Transverse colon (tissue), 4 donors: ENCODE measurements around the gene NTF3. TPM values are rescaled to one million over a fixed set of nuclear protein-coding genes. Genes with fewer than 3 reads are reported as not detected.

Experiments used
- DNase-seq: peaks from one replicate; pipeline ENCODE4 v3.0.0-alpha.2; 2019
- H3K27ac ChIP-seq, 4 donors: fragments of 200-600 bp; sonication (generic); 2 replicates each; pipeline ENCODE4 v1.5.1; 2016 to 2018; ENCODE audit warnings: inconsistent platforms in 4 of 4
- H3K27me3 ChIP-seq: fragments of 200-600 bp; sonication (generic); 2 replicates; pipeline ENCODE4 v1.5.1; 2017; ENCODE audit warnings: inconsistent platforms
- H3K36me3 ChIP-seq, 4 donors: fragments of 200-600 bp; sonication (generic); 2 replicates each; pipeline ENCODE4 v1.5.1; 2017 to 2019; ENCODE audit warnings: inconsistent platforms in 4 of 4
- H3K4me1 ChIP-seq, 4 donors: fragments of 200-600 bp; sonication (generic); 2 replicates each; pipeline ENCODE4 v1.5.1; 2017 to 2020; ENCODE audit warnings: inconsistent platforms in 4 of 4
- H3K4me3 ChIP-seq, 4 donors: fragments of 200-600 bp; sonication (generic); 1 replicate in 1 of 4; 2 replicates in 3 of 4; pipeline versions ENCODE4 v1.5.1 to v1.6.1; 2017 to 2019; ENCODE audit warnings: inconsistent platforms in 4 of 4
- H3K9me3 ChIP-seq, 2 donors: fragments of 200-600 bp; sonication (generic); 2 replicates each; pipeline ENCODE4 v1.5.1; 2017 to 2019; ENCODE audit warnings: inconsistent platforms in 2 of 2
- EP300 ChIP-seq: sonication (generic); formaldehyde crosslinking; IDR thresholded peaks from one replicate; pipeline ENCODE4 v1.6.1; 2017; ENCODE audit warnings: antibody characterized with exemption, low read depth
- POLR2A ChIP-seq: fragments of 450-650 bp; IDR thresholded peaks from one replicate; pipeline ENCODE4 v1.6.1; 2016; ENCODE audit warnings: antibody characterized with exemption, mild to moderate bottlenecking, moderate library complexity
- POLR2AphosphoS5 ChIP-seq, 3 donors: sonication (generic); formaldehyde crosslinking; IDR thresholded peaks; one replicate each; pipeline ENCODE4 v1.6.1; 2016; ENCODE audit warnings: antibody characterized with exemption in 3 of 3
- WGBS, 2 donors: methylation state at CpG; one replicate each; pipeline ENCODE4 v1.1.5; 2018; ENCODE audit warnings: low coverage in 1 of 2; 5-methylcytosine and 5-hydroxymethylcytosine counted together
- in situ Hi-C, 4 donors: fragments of 200-750 bp; cut with MboI; loops; one replicate each; pipeline versions ENCODE4 v1.15.0 to v1.15.1; 2017; ENCODE audit warnings: low sequenced_read_pairs in 3 of 4, low pct_ligation_motif_present in 1 of 4, low pct_unique_long_range_greater_than_20kb in 1 of 4
- intact Hi-C: fragments of 100-400 bp; cut with DNase I; formaldehyde crosslinking; loops from one replicate; pipeline ENCODE4 v1.15.1; 2023; ENCODE audit warnings: low total_unique reads
- total RNA-seq, 4 donors: library from RNA; depleted of rRNA; stranded (reverse); fragments of >200 nt; gene quantifications; one replicate each; pipeline ENCODE4 v1.1.0, GENCODE V29; 2016
- TF ChIP-seq, protein P1 (sequence below), 5 experiments: fragments of 200-600 bp in 3 of 5; fragments of 450-650 bp in 2 of 5; sonication (generic) in 3 of 5; IDR thresholded peaks; 1 replicate in 2 of 5; 2 replicates in 3 of 5; pipeline ENCODE4 v1.5.1; 2016 to 2017; ENCODE audit warnings: antibody characterized with exemption in 5 of 5, inconsistent platforms in 3 of 5, mild to moderate bottlenecking in 2 of 5, moderate library complexity in 1 of 5

NTF3 gene
- total RNA-seq, 4 donors from 2014 or later, result 0.68 TPM; not detected in 3

- WGBS, 2 donors, result 74 to 81% methylated on average over 6 to 14 of the region's 14 CpGs
- Histone ChIP-seq H3K36me3 (no peaks in the 10 kb centered on the region), H3K27ac (peak overlapping the region in 1 of 4 donors; percentile 30), H3K4me3 (no peak overlapping the region), H3K27me3 (no peaks in the 10 kb centered on the region), H3K4me1 (peaks cover 0 to 5% (median 0%) of the 10 kb centered on the region in 4 donors), H3K9me3 (no peaks in the 10 kb centered on the region)
- in situ Hi-C loops, result no loop called here
- TF ChIP-seq EP300 (no peak), POLR2AphosphoS5 (IDR thresholded peaks at IDR 0.05) (no peak), POLR2A (no peak)
- TF ChIP-seq, protein P1, sequence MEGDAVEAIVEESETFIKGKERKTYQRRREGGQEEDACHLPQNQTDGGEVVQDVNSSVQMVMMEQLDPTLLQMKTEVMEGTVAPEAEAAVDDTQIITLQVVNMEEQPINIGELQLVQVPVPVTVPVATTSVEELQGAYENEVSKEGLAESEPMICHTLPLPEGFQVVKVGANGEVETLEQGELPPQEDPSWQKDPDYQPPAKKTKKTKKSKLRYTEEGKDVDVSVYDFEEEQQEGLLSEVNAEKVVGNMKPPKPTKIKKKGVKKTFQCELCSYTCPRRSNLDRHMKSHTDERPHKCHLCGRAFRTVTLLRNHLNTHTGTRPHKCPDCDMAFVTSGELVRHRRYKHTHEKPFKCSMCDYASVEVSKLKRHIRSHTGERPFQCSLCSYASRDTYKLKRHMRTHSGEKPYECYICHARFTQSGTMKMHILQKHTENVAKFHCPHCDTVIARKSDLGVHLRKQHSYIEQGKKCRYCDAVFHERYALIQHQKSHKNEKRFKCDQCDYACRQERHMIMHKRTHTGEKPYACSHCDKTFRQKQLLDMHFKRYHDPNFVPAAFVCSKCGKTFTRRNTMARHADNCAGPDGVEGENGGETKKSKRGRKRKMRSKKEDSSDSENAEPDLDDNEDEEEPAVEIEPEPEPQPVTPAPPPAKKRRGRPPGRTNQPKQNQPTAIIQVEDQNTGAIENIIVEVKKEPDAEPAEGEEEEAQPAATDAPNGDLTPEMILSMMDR (IDR thresholded peaks at IDR 0.05), result no peak
- no peak for DNase-seq
- intact Hi-C loops, result no loop called here
Measured at GRCh38 chr12:5489760-5490406, 58.0 kb downstream of the NTF3 start.

- H3K36me3 ChIP-seq, result no peaks in the 10 kb centered on the region
- in situ Hi-C loops, result no loop called here
- TF ChIP-seq POLR2AphosphoS5 (IDR thresholded peaks at IDR 0.05) (no peak), EP300 (no peak), POLR2A (no peak)
- TF ChIP-seq, protein P1 (IDR thresholded peaks at IDR 0.05), result no peak
- intact Hi-C loops, result no loop called here
- 65 to 77% methylated on average over 2 to 4 of the region's 4 CpGs for WGBS, 2 donors
- peaks cover 10 to 19% (median 18%) of the 10 kb centered on the region in 4 donors for H3K4me1 ChIP-seq
- H3K9me3 ChIP-seq, result no peaks in the 10 kb centered on the region
- no peak overlapping the region for H3K27ac ChIP-seq
- no peaks in the 10 kb centered on the region for H3K27me3 ChIP-seq
- no peak for DNase-seq
- H3K4me3 ChIP-seq, result no peak overlapping the region
Measured at GRCh38 chr12:5492562-5492961, 60.7 kb downstream of the NTF3 start.

DNA sequence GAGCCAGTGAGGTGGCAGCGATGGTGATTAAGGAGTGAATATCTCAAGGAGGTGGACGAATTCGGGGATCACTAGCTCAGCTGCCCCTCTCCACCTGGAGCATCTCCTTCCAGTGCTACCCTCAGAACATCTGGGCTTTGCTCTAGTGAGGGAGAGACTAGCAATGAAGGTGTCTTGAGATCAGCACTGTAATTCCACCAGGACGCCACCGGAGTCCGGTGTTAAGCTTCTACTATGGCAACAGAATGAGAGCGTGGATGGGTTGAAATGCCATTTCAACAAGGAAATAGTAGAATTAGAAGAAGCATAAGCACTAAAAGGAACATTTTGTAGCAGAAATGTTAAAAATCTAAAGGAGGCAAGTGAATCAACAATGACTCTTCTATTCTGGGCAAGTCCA is 61.1 kb downstream of the NTF3 start:
- intact Hi-C loops (no loop called here), in situ Hi-C loops (no loop called here)
- Histone ChIP-seq H3K36me3 (no peaks in the 10 kb centered on the region), H3K4me3 (no peak overlapping the region), H3K4me1 (peaks cover 10 to 23% (median 22%) of the 10 kb centered on the region in 4 donors), H3K9me3 (no peaks in the 10 kb centered on the region), H3K27ac (no peak overlapping the region), H3K27me3 (no peaks in the 10 kb centered on the region)
- DNase-seq, result peak; percentile 42
- WGBS, 2 donors, result 86% methylated on average over 3 to 7 of the region's 7 CpGs
- no peak for TF ChIP-seq EP300
- TF ChIP-seq, protein P1 (IDR thresholded peaks at IDR 0.05), result peak in 4 of 5 experiments; percentile 15 to 51 (median 27)
- TF ChIP-seq POLR2AphosphoS5 (IDR thresholded peaks at IDR 0.05), result no peak
- TF ChIP-seq POLR2A, result no peak

DNA sequence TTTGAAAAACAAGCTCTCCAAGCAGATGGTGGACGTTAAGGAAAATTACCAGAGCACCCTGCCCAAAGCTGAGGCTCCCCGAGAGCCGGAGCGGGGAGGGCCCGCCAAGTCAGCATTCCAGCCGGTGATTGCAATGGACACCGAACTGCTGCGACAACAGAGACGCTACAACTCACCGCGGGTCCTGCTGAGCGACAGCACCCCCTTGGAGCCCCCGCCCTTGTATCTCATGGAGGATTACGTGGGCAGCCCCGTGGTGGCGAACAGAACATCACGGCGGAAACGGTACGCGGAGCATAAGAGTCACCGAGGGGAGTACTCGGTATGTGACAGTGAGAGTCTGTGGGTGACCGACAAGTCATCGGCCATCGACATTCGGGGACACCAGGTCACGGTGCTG is 62.4 kb downstream of the NTF3 start:
- DNase-seq, result no peak
- in situ Hi-C loops (no loop called here), intact Hi-C loops (no loop called here)
- TF ChIP-seq, protein P1 (IDR thresholded peaks at IDR 0.05), result no peak
- TF ChIP-seq EP300 (no peak), POLR2AphosphoS5 (IDR thresholded peaks at IDR 0.05) (no peak), POLR2A (no peak)
- H3K4me3 ChIP-seq, result no peak overlapping the region
- H3K9me3 ChIP-seq, result no peaks in the 10 kb centered on the region
- H3K27ac ChIP-seq, result no peak overlapping the region
- no peaks in the 10 kb centered on the region for H3K27me3 ChIP-seq
- peaks cover 14 to 36% (median 33%) of the 10 kb centered on the region in 4 donors for H3K4me1 ChIP-seq
- WGBS, 2 donors, result 89 to 92% methylated on average over 23 to 28 of the region's 28 CpGs
- no peaks in the 10 kb centered on the region for H3K36me3 ChIP-seq
